ENCODE data around the gene RBCK1.
"Not testable (repeated sequence)": the region's sequence is repeated elsewhere in the genome, so short reads cannot be mapped to it uniquely, and the experiment has no call there.

Gene RBCK1

GRCh38 chr20:434661-435419 is 26.7 kb downstream of the RBCK1 start:
- DNase-seq (ENCODE audit: low spot score), result no peak
- no peak for FAIRE-seq

GRCh38 chr20:435558-435957 is 27.5 kb downstream of the RBCK1 start:
- FAIRE-seq (no peak), DNase-seq (ENCODE audit: low spot score) (no peak)

GRCh38 chr20:436476-436875 is 28.4 kb downstream of the RBCK1 start:
- no peak for DNase-seq (ENCODE audit: low spot score)
- no peak for FAIRE-seq

GRCh38 chr20:437787-438486 is 29.8 kb downstream of the RBCK1 start:
- FAIRE-seq (no peak), DNase-seq (ENCODE audit: low spot score) (no peak)

- FAIRE-seq (no peak), DNase-seq (ENCODE audit: low spot score) (no peak)
Observed at GRCh38 chr20:438571-439469, 30.7 kb downstream of the RBCK1 start.

- no peak for FAIRE-seq
- no peak for DNase-seq (ENCODE audit: low spot score)
Observed at GRCh38 chr20:440148-440547, 32.0 kb downstream of the RBCK1 start.

GRCh38 chr20:440636-441035 is 32.5 kb downstream of the RBCK1 start:
- FAIRE-seq, result no peak

GRCh38 chr20:443223-443775 is 35.2 kb downstream of the RBCK1 start:
- FAIRE-seq (no peak), DNase-seq (ENCODE audit: low spot score) (no peak)

More at GRCh38 chr20:440636-441035, 32.5 kb downstream of the RBCK1 start:
- no peak for DNase-seq (ENCODE audit: low spot score)

GRCh38 chr20:444117-444516 is 36.0 kb downstream of the RBCK1 start:
- DNase-seq (ENCODE audit: low spot score) (no peak), FAIRE-seq (no peak)

GRCh38 chr20:444862-445426 is 36.8 kb downstream of the RBCK1 start:
- DNase-seq (ENCODE audit: low spot score) (no peak), FAIRE-seq (no peak)

GRCh38 chr20:445514-446336 is 37.6 kb downstream of the RBCK1 start:
- DNase-seq (ENCODE audit: low spot score), result no peak
- no peak for FAIRE-seq

GRCh38 chr20:452021-452420 is 43.9 kb downstream of the RBCK1 start:
- DNase-seq (ENCODE audit: low spot score); FAIRE-seq: not testable (repeated sequence)

- DNase-seq (ENCODE audit: low spot score) (no peak), FAIRE-seq (no peak)
Observed at GRCh38 chr20:454951-455350, 46.9 kb downstream of the RBCK1 start.

GRCh38 chr20:458776-459175 is 50.7 kb downstream of the RBCK1 start:
- FAIRE-seq, result no peak
- DNase-seq (ENCODE audit: low spot score), result no peak

- FAIRE-seq, result no peak
- no peak for DNase-seq (ENCODE audit: low spot score)
Observed at GRCh38 chr20:460180-460579, 52.1 kb downstream of the RBCK1 start.

GRCh38 chr20:460707-461106 is 52.6 kb downstream of the RBCK1 start:
- FAIRE-seq (no peak), DNase-seq (ENCODE audit: low spot score) (no peak)

- FAIRE-seq, result no peak
- DNase-seq (ENCODE audit: low spot score), result peak; percentile 10
Observed at GRCh38 chr20:461254-462198, 53.4 kb downstream of the RBCK1 start.

- DNase-seq (ENCODE audit: low spot score), result peak; percentile 58
- no peak for FAIRE-seq
Observed at GRCh38 chr20:462199-462991, 54.3 kb downstream of the RBCK1 start, which contains the start of gene TBC1D20. TSS of gene TBC1D20 (minus strand) at chr20:462533. CDS start at chr20:462405, 128 bp downstream.

Measured in RCC 7860 (cell line).